C4-2B (cell line): ENCODE measurements around the gene TDRD1.

ENCODE experiments used
- ZFX ChIP-seq: fragments of 450-650 bp; IDR thresholded peaks from 2 replicates; pipeline ENCODE4 v1.6.1; 2017
- TF ChIP-seq, protein P1 (sequence below): fragments of 450-650 bp; conservative IDR thresholded peaks from 2 replicates; pipeline ENCODE4 v1.5.1; 2017; ENCODE audit warnings: mild to moderate bottlenecking

DNA sequence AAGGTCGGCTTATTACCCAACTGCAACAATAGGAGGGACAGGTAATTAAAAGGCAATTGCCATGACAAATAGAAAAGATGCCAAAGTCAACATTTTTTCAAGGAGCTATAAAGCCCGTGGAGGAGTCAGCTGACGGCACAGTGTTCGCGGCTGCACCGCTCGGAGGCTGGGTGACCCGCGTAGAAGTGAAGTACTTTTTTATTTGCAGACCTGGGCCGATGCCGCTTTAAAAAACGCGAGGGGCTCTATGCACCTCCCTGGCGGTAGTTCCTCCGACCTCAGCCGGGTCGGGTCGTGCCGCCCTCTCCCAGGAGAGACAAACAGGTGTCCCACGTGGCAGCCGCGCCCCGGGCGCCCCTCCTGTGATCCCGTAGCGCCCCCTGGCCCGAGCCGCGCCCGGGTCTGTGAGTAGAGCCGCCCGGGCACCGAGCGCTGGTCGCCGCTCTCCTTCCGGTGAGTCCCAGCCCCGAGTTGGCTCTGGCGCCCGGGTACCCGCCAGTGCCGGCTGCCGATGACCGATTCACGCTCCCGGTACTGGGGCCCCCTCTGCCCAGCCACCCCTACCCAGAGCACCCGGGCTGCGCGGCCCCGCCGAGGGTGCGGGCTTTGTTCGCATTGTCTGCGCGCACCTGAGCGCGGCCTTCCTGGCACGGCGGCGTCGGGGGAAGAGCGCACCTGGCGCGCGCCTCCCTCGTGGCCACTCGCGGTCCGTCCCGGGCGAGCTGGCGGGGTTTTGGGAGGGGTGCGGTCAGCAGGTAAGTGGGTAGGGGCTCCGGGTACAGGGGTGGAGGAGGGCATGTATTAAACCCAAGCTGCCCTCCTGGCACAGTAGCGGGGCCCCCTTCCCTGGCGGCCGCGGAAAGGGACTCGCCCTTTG is 60.2 kb downstream of the TDRD1 start, which contains the start of gene VWA2:
- TF ChIP-seq, protein P1, sequence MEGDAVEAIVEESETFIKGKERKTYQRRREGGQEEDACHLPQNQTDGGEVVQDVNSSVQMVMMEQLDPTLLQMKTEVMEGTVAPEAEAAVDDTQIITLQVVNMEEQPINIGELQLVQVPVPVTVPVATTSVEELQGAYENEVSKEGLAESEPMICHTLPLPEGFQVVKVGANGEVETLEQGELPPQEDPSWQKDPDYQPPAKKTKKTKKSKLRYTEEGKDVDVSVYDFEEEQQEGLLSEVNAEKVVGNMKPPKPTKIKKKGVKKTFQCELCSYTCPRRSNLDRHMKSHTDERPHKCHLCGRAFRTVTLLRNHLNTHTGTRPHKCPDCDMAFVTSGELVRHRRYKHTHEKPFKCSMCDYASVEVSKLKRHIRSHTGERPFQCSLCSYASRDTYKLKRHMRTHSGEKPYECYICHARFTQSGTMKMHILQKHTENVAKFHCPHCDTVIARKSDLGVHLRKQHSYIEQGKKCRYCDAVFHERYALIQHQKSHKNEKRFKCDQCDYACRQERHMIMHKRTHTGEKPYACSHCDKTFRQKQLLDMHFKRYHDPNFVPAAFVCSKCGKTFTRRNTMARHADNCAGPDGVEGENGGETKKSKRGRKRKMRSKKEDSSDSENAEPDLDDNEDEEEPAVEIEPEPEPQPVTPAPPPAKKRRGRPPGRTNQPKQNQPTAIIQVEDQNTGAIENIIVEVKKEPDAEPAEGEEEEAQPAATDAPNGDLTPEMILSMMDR: peak; percentile 53
- TF ChIP-seq ZFX: no peak
